AG04450 (cell line): ENCODE data around the gene TNS3. TPM values are rescaled to one million over a fixed set of nuclear protein-coding genes. Genes with fewer than 3 reads are reported as not detected.

Source experiments
- CTCF ChIA-PET: fragments of 300-600, 350-600 bp; formaldehyde crosslinking; extraction: SDS; loops from one replicate; lab custom pipeline; 2022; ENCODE audit warnings: antibody characterized with exemption, inconsistent platforms; lab: Charles Lee
- POLR2A ChIA-PET: fragments of 350-600 bp; formaldehyde crosslinking; extraction: SDS; loops from one replicate; lab custom pipeline; 2021; ENCODE audit warnings: antibody characterized with exemption, inconsistent platforms; lab: Yijun Ruan, JAX
- DNase-seq: peaks from one replicate; pipeline ENCODE4 v3.0.0-alpha.2; 2011; ENCODE audit warnings: low read depth, low spot score
- H3K27ac ChIP-seq: one replicate; pipeline ENCODE4 v1.5.1; 2012; ENCODE audit warnings: low read depth, low read length, control low read depth
- H3K27me3 ChIP-seq: one replicate; pipeline ENCODE4 v1.6.0; 2012; ENCODE audit warnings: low read length; ENCODE audit not compliant: control insufficient read depth, insufficient read depth
- H3K4me3 ChIP-seq: 2 replicates; pipeline ENCODE4 v1.5.1; 2011; ENCODE audit warnings: mild to moderate bottlenecking, low read depth, low read length, control low read depth
- H3K9me3 ChIP-seq: 2 replicates; pipeline ENCODE4 v1.5.1; 2012; ENCODE audit warnings: low read length; ENCODE audit not compliant: control insufficient read depth, insufficient read depth
- polyA plus RNA-seq: library from polyadenylated mRNA; depleted of rRNA; stranded (reverse); fragments of >200 nt; gene quantifications from 2 replicates; pipeline ENCODE4 v1.2.3, GENCODE V29; 2011
- TF ChIP-seq, protein P1 (sequence below): IDR thresholded peaks from 2 replicates; pipeline ENCODE4 v1.5.1; 2011; ENCODE audit warnings: low read depth, low read length, control low read depth, inconsistent platforms

TNS3 gene
- polyA plus RNA-seq, 1 experiment, result 131 TPM

DNA sequence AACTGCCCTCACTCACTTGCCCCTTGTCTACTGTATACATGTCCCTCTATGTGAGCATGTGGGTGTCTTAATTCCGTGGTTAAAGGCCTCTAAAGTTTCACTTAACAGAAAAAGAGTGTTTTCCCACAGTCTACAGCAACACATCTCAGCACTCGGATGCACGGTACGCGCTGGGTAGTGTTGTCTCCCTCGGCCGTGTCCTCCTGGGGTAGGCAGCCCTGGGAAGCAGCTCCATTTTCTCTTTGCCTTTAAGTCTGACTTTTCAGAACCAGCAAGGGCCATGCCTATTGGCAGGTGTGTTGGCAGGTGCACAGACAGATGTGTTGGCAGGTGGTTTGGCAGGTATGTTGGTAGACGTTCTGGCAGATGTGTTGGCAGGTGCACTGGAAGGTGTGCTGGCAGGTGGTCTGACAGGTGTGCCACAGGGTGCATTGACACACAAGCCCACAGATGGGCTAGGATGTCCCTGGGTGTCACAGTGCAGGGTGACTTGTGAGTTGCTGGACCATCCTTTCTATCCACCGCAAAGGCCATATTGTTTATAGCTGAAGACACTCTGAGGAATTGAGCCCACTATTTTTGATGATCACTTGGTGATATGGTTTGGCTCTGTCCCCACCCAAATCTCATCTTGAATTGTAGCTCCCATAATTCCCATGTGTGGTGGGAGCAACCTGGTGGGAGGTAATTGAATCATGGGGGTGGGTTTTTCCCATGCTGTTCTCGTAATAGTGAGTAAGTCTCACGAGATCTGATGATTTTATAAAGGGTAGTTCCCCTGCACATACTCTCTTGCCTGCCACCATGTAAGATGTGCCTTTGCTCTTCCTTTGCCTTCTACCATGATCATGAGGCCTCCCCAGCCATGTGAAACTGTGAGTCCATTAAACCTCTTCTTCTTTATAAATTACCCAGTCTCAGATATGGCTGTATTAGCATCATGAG lies 296.9 kb downstream of the TNS3 start:
- Histone ChIP-seq H3K4me3 (no peak overlapping the region), H3K27me3 (no peaks in the 10 kb centered on the region), H3K27ac (no peak overlapping the region), H3K9me3 (no peaks in the 10 kb centered on the region)
- TF ChIP-seq, protein P1, sequence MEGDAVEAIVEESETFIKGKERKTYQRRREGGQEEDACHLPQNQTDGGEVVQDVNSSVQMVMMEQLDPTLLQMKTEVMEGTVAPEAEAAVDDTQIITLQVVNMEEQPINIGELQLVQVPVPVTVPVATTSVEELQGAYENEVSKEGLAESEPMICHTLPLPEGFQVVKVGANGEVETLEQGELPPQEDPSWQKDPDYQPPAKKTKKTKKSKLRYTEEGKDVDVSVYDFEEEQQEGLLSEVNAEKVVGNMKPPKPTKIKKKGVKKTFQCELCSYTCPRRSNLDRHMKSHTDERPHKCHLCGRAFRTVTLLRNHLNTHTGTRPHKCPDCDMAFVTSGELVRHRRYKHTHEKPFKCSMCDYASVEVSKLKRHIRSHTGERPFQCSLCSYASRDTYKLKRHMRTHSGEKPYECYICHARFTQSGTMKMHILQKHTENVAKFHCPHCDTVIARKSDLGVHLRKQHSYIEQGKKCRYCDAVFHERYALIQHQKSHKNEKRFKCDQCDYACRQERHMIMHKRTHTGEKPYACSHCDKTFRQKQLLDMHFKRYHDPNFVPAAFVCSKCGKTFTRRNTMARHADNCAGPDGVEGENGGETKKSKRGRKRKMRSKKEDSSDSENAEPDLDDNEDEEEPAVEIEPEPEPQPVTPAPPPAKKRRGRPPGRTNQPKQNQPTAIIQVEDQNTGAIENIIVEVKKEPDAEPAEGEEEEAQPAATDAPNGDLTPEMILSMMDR, result no peak
- CTCF ChIA-PET, result interaction anchor here (2.8 kb wide), 1 partner anchor 19 kb away, joined by 14 read pairs; no protein-coding TSS in a partner anchor
- DNase-seq, result no peak
- POLR2A ChIA-PET, result no interaction called here

DNA sequence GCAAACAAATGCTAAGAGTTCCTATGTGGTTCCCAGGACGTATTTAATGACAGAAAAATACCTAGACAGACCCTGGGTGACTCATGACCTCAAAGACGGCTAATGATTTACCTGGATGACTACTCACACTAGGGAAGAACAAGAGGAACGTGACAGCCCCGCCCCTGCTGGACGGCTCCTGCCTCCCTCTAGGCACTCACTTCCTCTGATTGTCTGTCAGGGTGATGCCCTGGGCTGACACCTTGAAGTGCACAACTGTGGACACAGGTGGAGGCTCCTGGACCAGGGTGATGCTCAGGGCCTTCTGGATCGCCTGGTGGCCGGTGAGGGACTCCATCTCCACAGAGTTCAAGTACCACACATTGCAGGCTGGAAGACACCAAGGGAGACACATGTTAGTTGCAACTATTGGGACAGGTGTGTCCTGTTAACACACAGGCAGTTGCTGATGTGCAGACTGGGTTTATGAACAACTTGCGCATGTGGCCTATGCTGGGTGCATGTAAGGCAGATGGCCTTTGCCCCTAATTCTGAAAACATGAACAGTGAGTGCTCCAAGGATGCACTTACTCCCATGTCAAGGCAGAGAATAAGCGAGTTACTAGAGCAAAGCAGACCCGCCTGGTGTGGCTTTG lies 298.3 kb downstream of the TNS3 start:
- Histone ChIP-seq H3K27ac (no peak overlapping the region), H3K4me3 (no peak overlapping the region), H3K9me3 (no peaks in the 10 kb centered on the region), H3K27me3 (no peaks in the 10 kb centered on the region)
- ChIA-PET POLR2A (interaction anchor here (0.6 kb wide), 1 partner anchor 137 kb away, joined by 3 read pairs; no protein-coding TSS in a partner anchor), CTCF (interaction anchor here (2.8 kb wide), 1 partner anchor 17 kb away, joined by 14 read pairs; no protein-coding TSS in a partner anchor)
- no peak for DNase-seq
- TF ChIP-seq, protein P1, result no peak

GRCh38 chr7:47282790-47283496 lies 299.0 kb downstream of the TNS3 start:
- ChIA-PET CTCF (interaction anchor here (4.1 kb wide), 1 partner anchor 17 kb away, joined by 12 read pairs; no protein-coding TSS in a partner anchor), POLR2A (interaction anchor here (0.6 kb wide), 1 partner anchor 138 kb away, joined by 3 read pairs; no protein-coding TSS in a partner anchor)
- TF ChIP-seq, protein P1, result no peak

GRCh38 chr7:47281966-47282643 lies 299.8 kb downstream of the TNS3 start:
- CTCF ChIA-PET, result interaction anchor here (4.1 kb wide), 1 partner anchor 16 kb away, joined by 12 read pairs; no protein-coding TSS in a partner anchor

More at GRCh38 chr7:47282790-47283496, 299.0 kb downstream of the TNS3 start:
- no peaks in the 10 kb centered on the region for H3K9me3 ChIP-seq
- no peaks in the 10 kb centered on the region for H3K27me3 ChIP-seq
- no peak for DNase-seq
- no peak overlapping the region for H3K4me3 ChIP-seq
- no peak overlapping the region for H3K27ac ChIP-seq

More at GRCh38 chr7:47281966-47282643, 299.8 kb downstream of the TNS3 start:
- H3K27me3 ChIP-seq, result no peaks in the 10 kb centered on the region
- DNase-seq, result no peak
- H3K4me3 ChIP-seq, result no peak overlapping the region
- POLR2A ChIA-PET, result no interaction called here
- no peaks in the 10 kb centered on the region; the same call in 1 of the 2 replicates for H3K9me3 ChIP-seq
- TF ChIP-seq, protein P1, result no peak
- H3K27ac ChIP-seq, result peak overlapping the region; percentile 11
